ENCODE measurements around the gene RIPPLY2.
A peak's percentile ranks its signal among the peaks of the same experiment; 100 is the strongest.
"Not testable (repeated sequence)": the region's sequence is repeated elsewhere in the genome, so short reads cannot be mapped to it uniquely, and the experiment has no call there.

The RIPPLY2 gene, protein sequence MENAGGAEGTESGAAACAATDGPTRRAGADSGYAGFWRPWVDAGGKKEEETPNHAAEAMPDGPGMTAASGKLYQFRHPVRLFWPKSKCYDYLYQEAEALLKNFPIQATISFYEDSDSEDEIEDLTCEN

DNA sequence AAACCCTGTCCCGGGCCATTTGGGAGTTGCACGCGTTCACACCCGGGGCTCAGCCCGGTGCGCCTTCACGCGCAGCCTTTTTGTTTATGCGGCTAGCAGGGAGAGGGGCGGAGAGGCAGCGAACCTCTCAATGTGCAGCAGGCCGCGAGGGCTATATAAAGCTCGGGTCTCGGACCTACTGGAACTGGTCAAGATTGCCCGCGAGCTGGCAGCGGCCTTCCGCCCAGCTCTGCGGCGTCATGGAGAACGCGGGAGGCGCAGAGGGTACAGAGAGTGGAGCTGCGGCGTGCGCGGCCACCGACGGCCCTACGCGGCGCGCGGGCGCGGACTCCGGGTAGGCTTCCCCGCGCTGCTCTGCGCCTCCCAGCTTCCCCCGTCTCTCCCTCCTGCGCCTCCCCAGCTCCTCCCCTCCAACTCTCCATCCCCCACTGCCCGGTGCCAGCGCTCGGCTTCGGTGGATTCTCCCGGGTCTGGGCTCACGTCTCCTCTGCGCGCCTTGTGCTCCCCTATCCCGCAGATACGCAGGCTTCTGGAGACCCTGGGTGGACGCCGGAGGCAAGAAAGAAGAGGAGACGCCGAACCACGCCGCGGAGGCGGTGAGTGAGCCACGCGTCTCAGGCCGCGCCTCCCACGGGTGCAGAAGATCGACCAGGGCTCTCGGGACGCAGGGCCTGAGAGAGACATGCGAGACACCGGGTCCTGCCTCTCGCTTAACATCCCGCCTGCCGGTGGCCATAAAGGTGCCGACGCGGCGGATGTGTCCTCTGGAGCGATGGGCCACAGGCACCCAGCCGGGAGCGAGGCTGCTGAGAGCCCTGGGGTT, at the start of gene RIPPLY2:
RIPPLY2 (plus strand) TSS at position 183 of the 823 bp plus-strand sequence; CDS start at position 240, 57 bp downstream.
- no peak for DNase-seq

DNA sequence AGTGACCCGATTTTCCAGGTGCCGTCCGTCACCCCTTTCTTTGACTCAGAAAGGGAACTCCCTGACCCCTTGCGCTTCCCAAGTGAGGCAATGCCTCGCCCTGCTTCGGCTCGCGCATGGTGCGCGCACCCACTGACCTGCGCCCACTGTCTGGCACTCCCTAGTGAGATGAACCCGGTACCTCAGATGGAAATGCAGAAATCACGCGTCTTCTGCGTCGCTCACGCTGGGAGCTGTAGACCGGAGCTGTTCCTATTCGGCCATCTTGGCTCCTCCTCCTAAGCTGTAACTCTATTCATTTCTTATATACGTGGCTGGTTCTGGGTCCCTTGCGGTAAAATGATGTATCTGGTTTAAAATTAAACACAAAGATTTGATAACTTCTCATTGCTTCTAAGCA, 49.7 kb upstream of the RIPPLY2 start:
- not testable (repeated sequence) for DNase-seq

DNA sequence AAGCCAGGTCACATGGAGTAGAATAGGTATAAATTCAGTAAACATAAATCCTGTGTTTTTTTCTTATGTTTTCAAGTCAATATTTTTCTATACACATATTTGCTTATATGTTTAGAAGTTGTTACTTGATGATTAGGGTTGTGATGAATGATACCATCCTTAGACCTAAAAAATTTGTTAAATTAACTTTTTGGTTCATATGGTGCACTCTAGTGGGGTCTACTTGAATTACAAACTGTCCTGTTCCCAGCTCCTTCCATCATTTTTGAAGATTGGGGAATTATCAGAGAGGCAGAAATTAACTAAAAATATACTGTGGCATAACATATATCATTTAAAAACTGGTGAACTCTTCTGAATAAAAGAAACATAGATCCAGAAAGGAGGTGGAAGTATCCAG, 48.3 kb upstream of the RIPPLY2 start:
- no peak for DNase-seq

DNA sequence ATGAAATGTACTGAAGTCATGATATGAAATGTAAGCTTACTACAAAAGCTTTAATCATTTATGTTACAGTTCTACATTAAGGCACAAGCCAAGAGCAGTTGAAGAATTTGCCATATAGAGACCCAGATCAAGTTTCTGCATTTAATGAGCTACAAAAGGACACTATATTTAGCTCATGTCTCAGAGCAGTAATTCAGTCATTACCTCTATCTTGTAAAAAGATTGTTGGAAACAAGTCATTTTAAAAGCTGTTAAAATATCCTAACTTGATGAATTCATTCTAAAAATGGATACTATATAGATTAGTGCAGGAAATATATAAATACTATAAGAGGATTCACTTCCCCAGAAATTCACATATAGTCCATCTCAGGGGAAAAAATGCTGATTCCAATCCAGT, 45.2 kb upstream of the RIPPLY2 start:
- DNase-seq = no peak

DNA sequence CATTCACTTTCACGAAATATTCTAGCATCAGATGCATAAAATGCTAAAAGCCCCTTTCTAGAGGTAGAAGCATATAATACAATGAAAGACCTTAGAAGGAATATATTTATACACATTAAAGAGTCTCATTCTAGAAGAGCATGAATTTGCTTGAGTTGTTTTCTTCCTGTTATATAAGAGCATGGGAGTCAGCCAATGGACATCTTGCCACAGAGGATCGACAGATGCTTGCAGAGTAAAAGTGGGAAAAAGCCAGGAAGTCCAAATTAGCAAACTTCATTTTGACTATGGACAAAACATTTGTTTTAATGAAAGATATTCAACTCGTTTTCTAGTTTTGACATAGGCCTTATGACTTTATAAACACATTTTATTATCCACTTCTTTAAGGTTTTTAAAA, 44.2 kb upstream of the RIPPLY2 start:
- DNase-seq = no peak

DNA sequence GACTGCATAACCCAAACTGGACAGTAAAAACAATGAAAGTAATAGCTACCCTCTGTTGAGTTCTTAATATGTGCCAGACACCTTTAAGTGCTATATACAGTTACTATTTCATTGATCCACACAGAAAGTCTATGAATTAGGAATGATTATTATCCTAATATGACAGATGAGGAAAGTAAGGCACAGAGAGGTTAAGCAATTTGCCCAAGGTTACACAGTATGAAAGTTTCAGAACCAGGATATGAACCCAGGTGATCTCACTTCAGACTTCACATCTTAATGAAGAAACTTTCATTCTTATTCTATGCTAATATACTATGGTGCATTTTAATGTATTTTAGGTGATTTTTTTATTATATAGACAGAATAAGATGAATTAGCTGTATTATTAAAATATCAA, 40.6 kb upstream of the RIPPLY2 start:
- no peak for DNase-seq

DNA sequence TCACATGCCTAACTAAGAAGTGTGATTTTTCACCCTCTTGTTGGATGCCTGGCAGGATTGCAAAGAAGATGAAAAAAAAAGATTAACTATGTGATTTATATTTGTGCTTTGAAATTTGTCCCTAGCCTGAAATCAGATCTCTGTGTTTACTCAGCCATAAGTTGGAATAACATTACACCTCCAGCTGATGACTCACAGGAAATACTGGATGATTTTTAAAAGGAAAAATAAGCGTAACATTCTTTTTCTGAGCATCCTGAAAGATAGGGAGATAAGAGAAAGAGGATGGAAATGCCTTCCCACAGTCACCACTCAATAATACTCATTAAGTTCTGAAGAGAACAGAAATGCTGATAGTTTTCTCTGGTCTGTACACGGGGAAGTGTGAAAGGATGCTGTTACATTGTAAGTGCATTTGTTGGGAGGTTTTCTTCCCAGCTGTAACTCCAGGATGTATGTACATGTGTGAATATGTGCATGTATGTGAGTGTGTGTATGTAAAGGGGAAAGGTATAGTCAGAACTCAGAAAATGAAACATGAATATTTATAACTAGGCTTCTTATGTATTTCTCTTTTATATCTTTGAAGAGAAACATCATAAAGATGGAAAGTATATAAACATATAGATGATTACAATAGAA, 37.4 kb upstream of the RIPPLY2 start:
- no peak for DNase-seq

DNA sequence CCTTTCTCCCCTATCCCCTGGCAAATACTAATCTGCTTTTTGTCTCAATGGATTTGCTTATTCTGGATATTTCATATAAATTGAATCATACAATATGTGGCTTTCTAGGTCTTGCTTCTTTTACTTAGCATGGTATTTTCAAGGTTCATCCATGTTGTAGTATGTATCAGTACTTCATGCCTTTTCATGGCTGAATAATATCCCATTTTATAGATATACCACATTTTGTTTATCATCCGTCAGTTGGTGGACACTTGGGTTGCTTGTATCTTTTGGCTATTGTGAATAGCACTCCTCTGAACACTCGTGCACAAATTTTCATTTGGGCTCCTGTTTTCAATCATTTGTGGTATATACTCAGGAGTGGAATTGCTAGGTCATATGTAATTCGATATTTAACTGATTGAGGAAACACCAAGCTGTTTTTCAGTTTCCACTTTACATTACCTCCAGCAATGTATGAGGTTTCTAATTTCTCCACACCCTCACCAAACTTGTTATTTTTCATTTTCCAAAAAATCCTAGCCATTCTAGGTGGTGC, 30.5 kb upstream of the RIPPLY2 start:
- no peak for DNase-seq

DNA sequence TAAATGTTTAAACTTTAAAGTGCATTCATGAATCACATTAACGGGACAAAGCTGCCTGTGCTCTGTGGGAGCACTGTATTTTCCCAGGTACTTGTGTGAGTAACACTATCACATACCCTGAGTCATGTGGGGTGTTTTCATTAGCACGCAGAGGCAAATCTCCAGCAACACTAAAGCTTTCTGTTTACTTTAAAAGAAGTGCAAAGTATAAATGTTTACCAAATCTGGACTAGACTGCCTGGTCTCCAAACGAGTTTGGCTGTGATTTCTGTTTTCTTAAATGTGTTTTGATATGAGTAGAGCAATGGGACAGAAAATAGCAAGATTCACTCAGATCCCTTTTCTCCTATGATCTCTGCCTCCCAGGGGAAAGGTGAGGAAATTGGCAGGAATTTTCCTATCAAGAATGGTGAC, 28.8 kb upstream of the RIPPLY2 start:
- no peak for DNase-seq

DNA sequence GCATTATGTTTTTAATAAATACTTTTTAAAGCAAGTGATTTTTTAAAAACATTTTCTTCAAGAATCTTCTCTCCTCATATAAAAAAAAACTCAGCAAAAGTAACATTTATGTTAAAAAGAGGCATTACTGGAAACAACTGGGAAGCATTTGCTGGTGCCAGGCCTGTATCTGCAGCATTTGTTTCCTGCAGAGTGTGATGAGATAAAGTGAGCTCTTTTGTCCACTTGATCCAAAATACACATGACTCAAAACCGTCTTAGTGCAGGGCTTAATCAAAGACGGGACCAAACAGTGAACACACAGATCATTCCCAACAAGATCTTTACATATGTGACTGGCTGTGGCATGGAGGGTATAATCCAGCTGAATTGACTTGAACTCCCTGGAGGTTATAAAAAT, 28.3 kb upstream of the RIPPLY2 start:
- DNase-seq = no peak

DNA sequence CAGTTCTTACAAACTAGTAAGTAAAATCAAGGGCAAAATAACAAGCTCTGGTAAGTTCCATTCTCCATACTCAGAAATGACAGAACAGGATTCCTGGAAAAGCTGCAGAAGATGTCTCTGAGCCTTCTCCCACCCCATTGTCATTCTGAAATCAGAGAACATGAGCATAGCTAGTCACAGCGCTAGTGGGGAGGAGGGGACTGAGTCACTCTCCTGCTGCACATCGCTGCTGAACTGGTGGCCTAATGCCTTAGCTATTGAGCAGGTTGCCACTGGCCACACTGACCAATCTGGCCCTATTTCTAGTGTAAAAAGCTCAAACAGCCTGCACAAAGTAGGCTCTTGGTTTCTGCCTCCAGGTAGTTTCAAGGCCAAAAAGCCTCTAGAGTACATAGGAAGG, 26.1 kb upstream of the RIPPLY2 start:
- DNase-seq = peak; percentile 13

DNA sequence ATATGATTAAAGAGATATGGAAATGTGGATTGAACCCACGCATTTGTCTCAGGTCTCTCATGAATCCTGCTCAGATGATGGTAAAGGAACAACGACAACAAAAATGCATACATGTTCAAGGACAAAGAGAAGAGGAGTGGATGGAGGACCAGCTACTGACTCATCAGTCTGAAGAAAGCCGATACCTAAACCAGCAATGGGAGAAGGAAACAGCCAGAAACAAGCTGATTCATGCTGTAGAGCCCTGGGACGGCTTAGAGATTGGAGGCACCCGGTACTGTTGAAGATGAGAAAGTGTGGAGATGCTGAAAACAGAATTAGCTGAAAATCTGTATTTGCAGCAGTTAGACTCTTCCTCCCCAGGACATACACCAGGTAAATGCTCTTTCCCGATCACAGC, 14.4 kb upstream of the RIPPLY2 start:
- no peak for DNase-seq

DNA sequence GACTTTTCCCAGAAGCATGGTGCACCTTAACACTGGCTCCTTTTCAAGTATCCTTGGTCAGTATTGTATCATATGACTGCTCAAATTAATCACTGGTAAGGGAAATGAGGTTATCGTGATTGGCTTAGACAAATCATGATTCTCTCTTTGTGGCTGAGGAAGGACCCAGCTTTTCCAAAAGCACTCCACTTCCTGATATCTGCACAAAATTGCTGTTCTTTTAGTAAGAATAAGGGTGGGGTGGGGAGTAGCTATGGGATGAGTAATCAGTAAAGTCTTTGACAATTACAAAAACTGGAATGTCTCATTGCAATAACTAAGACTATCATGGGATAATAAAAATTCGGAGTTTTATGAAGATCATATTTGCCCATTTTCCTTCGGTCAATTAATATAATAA, 9.0 kb upstream of the RIPPLY2 start:
- DNase-seq = no peak

DNA sequence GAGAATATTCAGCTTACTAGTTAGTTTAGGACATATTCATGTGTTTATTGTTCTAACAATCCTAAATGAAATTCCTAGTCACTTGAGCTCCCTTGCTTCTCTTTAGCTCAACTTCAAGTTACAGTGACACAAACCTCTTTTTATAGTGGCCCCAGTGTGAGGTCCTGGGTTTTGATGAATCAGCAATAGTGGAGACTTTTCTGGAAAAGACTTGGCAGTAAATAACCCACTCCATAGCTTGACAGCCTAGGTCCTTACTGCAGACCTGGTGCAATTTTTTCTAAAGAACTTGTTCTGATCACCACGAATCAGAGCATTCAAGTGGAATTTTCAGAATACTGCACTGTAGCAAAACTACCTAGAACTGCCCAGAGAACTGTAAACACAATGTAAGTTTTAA, 6.9 kb upstream of the RIPPLY2 start:
- DNase-seq = no peak

DNA sequence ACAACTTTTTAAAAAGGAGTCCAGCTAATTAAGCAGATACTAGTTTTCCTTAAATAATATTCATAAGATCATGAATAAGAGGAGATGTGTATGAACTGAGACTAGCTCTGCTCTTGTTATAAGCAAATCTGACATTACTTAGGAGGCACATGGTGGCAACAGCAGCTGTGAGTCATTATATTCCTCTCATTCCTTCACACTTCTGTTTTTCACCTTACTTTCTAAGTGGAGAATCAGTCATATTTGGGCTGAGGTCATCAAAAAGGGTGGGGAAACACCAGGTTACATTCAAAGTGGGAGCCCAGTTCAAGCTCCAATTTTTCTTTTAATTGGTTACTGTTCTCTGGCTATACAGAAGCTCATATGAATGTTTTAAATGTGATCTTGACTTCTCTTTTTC, 6.0 kb upstream of the RIPPLY2 start:
- peak; percentile 23 for DNase-seq

DNA sequence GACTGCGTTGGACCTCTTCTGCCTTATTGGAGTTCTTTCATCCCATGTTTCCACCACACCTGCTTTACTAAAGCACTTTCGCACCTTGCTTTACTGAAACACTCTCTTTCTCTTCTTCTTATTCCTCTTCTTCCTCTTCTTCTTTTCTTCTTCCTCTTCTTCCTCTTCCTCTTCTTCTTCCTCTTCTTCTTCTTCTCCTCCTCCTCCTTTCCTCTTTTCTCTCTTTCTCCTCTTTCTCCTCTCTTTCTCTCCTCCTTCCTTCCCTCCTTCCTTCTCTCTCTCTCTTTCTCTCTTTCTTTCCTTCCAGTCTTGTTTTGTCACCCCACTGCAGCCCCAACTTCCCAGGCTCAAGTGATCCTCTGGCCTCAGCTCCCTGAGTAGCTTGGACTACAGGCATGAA, 4.0 kb upstream of the RIPPLY2 start:
- DNase-seq = no peak

DNA sequence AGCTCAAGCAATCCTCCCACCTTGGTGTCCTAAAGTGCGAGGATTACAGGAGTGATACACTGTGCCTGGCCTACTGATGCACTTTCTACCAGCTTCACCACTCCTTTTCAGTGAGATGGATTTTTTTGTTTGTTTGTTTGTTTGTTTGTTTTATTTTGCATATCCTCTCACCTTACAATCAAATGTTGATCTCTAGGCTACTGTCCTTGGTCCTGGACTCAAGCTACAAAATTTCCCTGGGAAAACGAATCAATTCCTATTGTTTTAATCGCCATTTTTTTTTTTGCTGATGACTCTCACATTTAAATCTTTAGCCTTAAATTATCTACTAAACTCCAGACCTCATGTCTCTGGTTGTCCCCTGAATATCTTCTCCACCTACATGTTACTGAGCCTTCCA, 3.5 kb upstream of the RIPPLY2 start:
- DNase-seq = no peak

DNA sequence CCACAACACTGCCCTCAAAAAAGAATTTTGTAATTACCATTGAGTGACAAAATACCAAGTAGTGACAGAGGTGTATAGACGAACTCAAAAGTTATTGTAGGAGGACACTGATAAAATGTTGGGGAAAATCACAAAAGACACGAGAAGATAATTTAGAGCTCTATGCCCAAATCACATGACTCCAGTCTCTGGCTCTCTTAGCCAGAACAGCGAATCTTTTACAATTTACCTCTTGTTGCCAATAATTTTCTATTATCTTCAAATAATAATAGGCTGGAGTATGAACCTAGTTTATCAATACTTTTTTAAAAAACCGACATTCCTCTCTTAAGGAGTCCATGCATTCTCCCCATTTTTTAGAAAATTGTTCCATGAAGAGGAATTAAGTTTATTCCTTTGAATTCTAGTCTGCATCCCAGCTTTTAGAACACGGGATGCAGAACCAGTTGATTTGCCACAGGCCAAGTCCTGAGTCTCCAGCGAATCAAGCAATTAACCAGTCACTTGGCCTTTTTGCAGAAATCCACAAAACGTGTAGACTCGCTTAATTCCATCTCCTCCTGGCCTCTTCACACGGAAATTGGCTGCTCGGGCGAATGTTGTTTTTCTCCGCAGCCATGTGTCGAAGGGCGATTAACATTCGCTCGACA, 507 bp upstream of the RIPPLY2 start:
- no peak for DNase-seq

DNA sequence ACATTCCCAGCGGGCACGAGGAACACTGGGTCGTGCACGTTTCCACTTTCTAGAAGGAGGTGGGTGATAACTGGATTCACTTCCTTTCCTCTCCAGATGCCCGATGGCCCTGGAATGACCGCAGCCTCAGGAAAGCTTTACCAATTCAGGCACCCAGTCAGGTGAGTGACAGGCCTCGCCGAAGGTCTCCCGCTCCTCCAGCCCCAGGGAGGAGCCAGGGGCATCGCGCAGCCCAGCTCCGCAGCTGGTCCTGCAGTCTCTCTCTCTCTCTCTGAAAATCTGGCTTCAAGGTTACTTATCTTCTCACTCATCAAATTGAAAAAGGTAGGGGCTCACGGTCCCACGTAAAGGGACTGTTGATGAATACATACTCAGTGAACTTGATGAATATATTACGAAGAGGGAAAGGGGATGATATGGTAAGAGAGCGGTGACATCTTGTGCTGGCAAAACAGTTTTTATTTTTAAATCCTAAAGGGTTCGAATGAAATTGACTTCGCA, 891 bp downstream of the RIPPLY2 start:
- DNase-seq = no peak

DNA sequence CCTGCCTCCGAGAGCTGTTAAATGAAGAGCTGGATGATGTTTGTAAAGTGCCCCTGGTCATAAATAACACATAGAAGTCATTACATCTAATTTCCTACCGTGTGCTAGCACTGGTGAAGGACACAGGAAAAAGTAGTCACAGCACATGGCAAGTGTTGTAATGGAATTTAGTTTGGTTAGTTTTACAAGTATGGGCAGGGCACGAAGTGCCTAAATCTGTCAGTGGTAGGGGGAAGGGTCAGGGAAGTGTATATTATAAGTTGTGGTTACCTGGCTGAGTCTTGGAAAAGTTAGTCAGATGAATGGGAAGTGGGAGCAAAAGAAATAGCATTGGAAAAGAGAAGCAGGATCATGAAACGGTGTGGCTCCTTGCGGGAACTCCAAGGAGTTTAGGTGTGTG, 1.6 kb downstream of the RIPPLY2 start:
- no peak for DNase-seq

DNA sequence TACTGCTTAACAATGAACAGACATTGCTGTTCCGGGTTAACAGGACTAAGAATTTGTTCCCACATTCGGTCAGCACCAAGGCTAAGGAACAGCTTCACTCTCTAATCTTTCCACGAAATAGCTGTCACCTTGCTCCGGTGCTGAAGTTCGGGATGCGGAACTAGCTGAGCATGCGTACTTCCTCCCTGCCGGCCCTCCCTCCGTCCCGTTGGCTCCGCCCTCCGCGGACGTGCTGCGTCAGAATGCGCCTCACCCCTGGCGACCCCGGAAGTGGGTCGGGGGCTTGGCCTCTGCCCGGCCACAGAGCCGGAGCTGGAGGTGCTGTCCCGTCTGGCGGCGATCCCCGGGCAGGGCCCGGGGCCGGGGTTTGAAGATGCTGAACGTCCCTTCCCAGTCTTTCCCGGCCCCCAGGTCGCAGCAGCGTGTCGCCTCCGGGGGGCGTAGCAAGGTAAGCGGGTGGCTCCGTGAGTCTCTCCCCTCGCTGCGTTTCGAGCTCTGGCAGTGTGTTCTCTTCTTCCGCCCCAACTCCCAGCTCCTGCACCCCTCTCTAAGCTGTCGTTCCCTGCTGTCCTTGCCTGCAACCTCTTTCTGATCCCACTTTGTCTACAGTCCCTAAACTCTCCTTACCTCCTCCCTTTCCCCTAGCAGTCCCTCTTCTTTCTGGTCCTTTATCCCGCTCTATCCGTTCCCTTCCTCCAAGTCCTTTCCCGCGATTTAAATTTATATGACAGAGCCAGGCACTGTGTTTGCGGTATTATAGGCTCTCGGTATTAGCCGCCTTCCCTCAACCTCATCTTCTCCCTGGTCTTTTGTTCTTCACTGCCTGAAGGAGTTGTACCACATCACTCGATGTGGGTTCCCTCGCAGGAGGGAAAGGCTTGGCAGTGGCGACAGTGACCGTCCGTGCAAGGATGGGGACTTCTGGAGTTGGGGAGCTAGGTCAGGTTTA, 6.5 kb downstream of the RIPPLY2 start, which contains the start of gene CYB5R4:
CYB5R4 (plus strand) TSS at position 280 of the 949 bp plus-strand sequence; CDS start at position 374, 94 bp downstream.
- DNase-seq = peak; percentile 95

DNA sequence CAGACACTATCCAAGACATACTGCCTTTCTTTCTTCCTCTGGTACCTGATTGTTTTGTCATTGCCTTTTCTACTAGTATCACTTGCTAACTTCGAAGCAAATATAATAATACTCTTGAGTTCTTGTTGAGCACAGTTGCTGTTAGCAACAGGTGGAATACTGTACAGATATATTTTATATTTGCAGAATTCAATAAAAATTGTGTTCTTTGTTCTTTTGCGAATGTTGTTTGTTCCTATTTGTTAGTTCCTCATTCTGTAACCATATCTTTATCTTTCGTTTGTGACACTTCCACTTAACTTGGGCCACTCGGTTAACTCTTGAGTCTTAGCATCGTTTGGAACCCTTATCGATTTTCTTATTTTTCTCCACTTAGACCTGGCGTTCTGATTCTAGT, 7.2 kb downstream of the RIPPLY2 start:
- DNase-seq = no peak
